BLaER1 treated with 17β-estradiol and CSF1 and Interleukin-3, amounts not matched to agents 10 nM and 100 nM (cell line): ENCODE results near the gene SLC25A1.
"Not testable (repeated sequence)": the region's sequence is repeated elsewhere in the genome, so short reads cannot be mapped to it uniquely, and the experiment has no call there.

Experiments used
- H3K27ac ChIP-seq, 11 experiments: shearing (Covaris generic); formaldehyde crosslinking; 2 replicates each; pipeline ENCODE4 v1.8.1; 2022
- H3K27me3 ChIP-seq, 11 experiments: shearing (Covaris generic); formaldehyde crosslinking; 2 replicates each; pipeline ENCODE4 v1.8.1; 2022
- H3K36me3 ChIP-seq, 11 experiments: shearing (Covaris generic); formaldehyde crosslinking; 2 replicates each; pipeline ENCODE4 v1.8.1; 2022
- H3K4me1 ChIP-seq, 10 experiments: shearing (Covaris generic); formaldehyde crosslinking; 2 replicates each; pipeline ENCODE4 v1.8.1; 2022
- H3K4me2 ChIP-seq, 11 experiments: shearing (Covaris generic); formaldehyde crosslinking; 2 replicates each; pipeline ENCODE4 v1.8.1; 2022
- H3K4me3 ChIP-seq, 10 experiments: shearing (Covaris generic); formaldehyde crosslinking; 2 replicates each; pipeline ENCODE4 v1.8.1; 2022
- H3K9ac ChIP-seq, 11 experiments: shearing (Covaris generic); formaldehyde crosslinking; 2 replicates each; pipeline ENCODE4 v1.8.1; 2022
- H3K9me3 ChIP-seq, 11 experiments: shearing (Covaris generic); formaldehyde crosslinking; replicated peaks in 1 of 11; 2 replicates each; pipeline ENCODE4 v1.8.1; 2022
- H4K20me1 ChIP-seq, 11 experiments: shearing (Covaris generic); formaldehyde crosslinking; 2 replicates each; pipeline ENCODE4 v1.8.1; 2022
- Cebpa-rat ChIP-seq, 11 experiments: shearing (Covaris generic); IDR thresholded peaks; 2 replicates each; pipeline ENCODE4 v1.8.1; 2022

Gene SLC25A1

DNA sequence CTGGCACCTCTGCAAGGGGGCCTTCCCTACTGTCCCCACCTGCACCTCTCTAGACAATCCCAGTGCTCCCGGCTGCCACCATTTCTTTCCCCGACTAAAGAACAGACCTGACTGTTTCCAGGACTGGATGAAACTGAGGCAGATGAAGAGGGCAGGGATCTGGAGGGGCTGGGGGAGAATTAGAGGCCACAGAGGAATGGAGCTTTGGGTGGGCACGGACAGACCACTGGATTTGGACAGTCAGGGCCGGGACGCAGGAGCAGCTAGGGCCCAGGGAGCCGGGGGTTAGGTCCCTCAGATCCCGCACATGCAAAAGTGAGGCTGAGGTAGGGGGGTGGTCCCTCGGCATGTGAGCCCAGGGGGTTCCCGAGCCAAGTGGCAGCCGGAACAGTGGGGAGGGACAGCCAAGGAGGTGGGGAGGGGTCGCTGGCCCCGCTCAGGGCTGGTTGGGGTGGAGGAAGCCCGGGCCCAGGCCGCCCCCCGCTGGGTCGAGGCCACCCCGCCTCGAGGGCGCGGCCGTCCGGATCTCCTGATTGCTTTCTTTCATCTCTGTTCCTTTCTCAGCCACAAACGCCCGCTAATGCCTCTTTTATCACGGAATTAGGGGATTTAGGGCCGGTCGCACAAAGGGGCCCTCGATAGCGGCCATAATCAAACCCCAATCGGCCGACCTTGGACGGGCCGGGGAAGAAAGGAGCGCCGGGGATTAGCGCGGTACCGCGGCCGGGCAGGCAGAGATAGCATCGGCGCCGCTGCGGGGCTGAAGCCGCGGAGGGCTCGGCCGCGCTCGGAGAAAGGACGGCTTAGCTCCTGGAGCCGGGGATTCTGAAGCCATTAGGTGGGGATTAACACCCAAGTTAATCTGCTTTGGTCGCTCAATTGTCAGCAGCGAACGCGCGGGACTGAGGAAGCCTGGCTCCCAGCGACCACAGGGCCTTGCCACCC is 9.3 kb downstream of the SLC25A1 start:
- H3K4me2 ChIP-seq: no peak overlapping the region

DNA sequence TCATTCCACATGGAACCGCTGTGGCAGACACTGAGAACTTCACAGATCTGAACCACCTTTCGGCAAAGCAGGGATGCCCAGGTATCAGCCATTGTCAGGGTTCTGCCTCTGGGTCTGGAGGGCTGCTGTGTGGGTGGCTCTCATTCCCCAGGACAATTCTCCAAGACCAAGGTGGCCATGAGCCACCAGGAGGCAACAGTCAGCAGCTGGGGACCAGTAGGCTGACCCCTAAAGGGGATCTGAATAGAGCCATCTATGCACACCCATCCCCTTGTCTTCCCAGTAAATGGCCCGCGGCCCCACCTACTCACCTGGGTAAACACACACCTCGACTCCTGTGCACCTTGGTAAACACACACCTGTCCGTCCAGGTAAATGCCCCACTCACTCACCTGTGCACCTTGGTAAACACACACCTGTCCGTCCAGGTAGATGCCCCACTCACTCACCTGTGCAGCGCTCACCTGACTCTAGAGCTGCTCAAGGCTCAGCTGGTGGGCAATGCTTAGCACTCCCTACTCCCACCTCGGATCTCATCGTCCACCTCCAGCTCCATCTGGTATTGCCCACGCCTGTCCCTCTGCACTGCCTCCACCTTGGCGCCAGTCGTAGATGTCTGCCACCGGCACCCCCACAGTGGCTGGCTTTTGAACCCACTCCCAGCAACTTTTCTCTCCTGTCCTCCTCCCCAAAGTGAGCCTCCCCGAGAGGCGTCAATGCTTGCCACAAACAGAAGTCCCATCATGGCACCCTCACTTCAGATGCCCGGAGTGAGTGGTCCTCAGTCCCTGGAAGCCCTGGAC is 10.2 kb downstream of the SLC25A1 start:
- peaks cover 19 to 23% (median 21%) of the 10 kb centered on the region in 10 experiments for H3K4me1 ChIP-seq
- H3K36me3 ChIP-seq: peaks cover 0 to 8% (median 0%) of the 10 kb centered on the region in 11 experiments; a peak in 4 of 22 replicates
- peaks cover 0 to 6% (median 0%) of the 10 kb centered on the region in 11 experiments; a peak in 4 of 22 replicates for H3K9me3 ChIP-seq
- H3K4me3 ChIP-seq: no peak overlapping the region
- peaks cover 0 to 15% (median 10%) of the 10 kb centered on the region in 11 experiments; a peak in 13 of 22 replicates for H4K20me1 ChIP-seq
- no peak for TF ChIP-seq Cebpa-rat (IDR thresholded peaks at IDR 0.05)
- peaks cover 45 to 58% (median 55%) of the 10 kb centered on the region in 11 experiments for H3K27me3 ChIP-seq
- H3K27ac ChIP-seq: no peak overlapping the region
- no peak overlapping the region for H3K4me2 ChIP-seq
- no peak overlapping the region for H3K9ac ChIP-seq

More for the DNA sequence above, 9.3 kb downstream of the SLC25A1 start:
- Histone ChIP-seq H3K36me3 (peaks cover 0 to 10% (median 0%) of the 10 kb centered on the region in 11 experiments; a peak in 4 of 22 replicates), H3K9ac (no peak overlapping the region; a peak in 1 of 22 replicates), H3K9me3 (peaks cover 0 to 6% (median 0%) of the 10 kb centered on the region in 11 experiments; a peak in 4 of 22 replicates), H3K4me1 (peaks cover 29 to 33% (median 31%) of the 10 kb centered on the region in 10 experiments), H3K4me3 (0 out of 20 replicates have a peak overlapping the region, but pooled peaks of 1 of the 10 experiments have one; percentile 99), H4K20me1 (peaks cover 0 to 25% (median 18%) of the 10 kb centered on the region in 11 experiments; a peak in 13 of 22 replicates), H3K27me3 (peaks cover 45 to 58% (median 55%) of the 10 kb centered on the region in 11 experiments), H3K27ac (no peak overlapping the region)
- no peak for TF ChIP-seq Cebpa-rat (IDR thresholded peaks at IDR 0.05)

DNA sequence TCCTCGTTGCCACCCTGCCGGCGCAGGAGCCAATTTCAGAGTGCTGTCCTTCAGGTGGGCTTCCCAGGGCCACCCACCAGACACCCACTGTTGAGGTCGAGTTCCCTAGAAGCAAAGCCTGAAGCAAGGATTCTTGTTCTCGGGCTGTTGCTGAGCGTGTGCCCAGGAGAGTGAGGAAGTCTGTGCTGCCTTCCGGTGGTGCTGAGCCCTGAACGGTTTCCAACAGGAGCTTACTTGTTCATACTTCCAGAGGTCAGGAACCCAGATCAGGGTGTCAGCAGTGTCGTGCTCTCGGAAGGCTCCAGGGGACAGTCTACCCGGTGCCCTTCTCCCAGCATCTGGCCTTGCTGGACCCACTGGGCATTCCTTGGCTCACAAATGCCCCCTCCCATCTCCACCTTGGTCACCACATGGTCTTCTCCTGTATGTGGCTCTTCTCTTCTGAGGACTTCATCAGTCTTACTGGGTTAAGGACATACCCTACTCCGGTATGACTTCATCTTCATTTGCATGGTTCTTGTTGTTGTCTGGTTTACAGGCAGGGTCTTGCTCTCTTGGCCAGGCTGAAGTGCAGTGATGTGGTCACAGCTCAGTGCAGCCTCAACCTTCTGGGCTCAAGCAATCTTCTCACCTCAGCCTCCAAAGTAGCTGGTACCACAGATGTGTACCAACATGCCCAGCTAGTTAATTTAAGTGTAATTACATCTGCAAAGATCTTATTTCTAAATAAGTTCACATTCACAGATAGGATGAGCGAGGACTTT is 11.2 kb downstream of the SLC25A1 start:
- Histone ChIP-seq H3K9ac (no peak overlapping the region), H3K27ac (no peak overlapping the region), H3K4me1 (peaks cover 9 to 13% (median 11%) of the 10 kb centered on the region in 10 experiments), H4K20me1 (peaks cover 0 to 5% (median under 1%) of the 10 kb centered on the region in 11 experiments; a peak in 7 of 22 replicates), H3K4me2 (no peak overlapping the region), H3K36me3 (no peaks in the 10 kb centered on the region), H3K27me3 (peaks cover 45 to 58% (median 55%) of the 10 kb centered on the region in 11 experiments), H3K4me3 (no peak overlapping the region), H3K9me3 (peaks cover 0 to 6% (median 0%) of the 10 kb centered on the region in 11 experiments; a peak in 4 of 22 replicates)
- TF ChIP-seq Cebpa-rat (IDR thresholded peaks at IDR 0.05): no peak

DNA sequence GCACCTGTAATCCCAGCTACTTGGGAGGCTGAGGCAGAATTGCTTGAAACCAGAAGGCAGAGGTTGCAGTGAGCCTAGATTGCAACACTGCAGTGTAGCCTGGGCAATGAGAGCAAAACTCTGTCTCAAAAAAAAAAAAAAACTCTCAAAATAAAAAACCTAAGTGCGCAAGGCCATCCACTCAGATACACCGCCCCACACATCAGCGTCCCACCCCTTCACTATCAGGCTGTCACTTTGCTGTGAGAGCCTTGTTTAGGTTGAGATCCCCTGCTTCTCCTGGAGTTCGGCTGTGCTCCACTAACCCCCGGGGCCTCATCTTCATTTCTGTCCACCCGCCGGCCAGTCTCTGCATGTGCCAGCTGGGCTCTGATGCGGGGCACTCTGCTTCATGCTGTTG is 12.1 kb downstream of the SLC25A1 start:
- Histone ChIP-seq H3K4me3 (no peak overlapping the region), H3K36me3 (no peaks in the 10 kb centered on the region), H4K20me1 (no peaks in the 10 kb centered on the region), H3K4me2 (no peak overlapping the region), H3K27me3 (peaks cover 45 to 58% (median 55%) of the 10 kb centered on the region in 11 experiments), H3K9me3 (peaks cover 0 to 6% (median 0%) of the 10 kb centered on the region in 11 experiments; a peak in 4 of 22 replicates), H3K9ac (no peak overlapping the region), H3K27ac (no peak overlapping the region), H3K4me1 (peaks cover 7 to 12% (median 10%) of the 10 kb centered on the region in 10 experiments)
- no peak for TF ChIP-seq Cebpa-rat (IDR thresholded peaks at IDR 0.05)

DNA sequence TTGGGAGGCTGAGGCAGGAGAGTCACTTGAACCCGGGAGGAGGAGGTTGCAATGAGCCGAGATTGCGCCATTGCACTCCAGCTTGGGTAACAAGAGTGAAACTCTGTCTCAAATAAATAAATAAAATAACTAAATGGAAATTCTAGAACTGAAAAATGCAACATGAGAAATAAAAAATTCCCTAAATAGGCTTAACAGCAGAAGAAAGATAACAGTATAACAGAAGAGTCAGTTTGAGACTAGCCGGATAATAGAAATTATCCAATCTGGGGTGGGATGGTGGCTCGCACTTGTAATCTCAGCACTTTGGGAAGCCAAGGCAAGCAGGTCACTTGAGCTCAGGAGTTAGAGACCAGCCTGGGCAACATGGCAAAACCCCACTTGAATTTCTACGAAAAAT is 14.1 kb downstream of the SLC25A1 start:
- no peaks in the 10 kb centered on the region for H3K36me3 ChIP-seq
- H3K27me3 ChIP-seq: peaks cover 32 to 40% (median 38%) of the 10 kb centered on the region in 11 experiments
- no peaks in the 10 kb centered on the region for H4K20me1 ChIP-seq
- no peak overlapping the region for H3K9ac ChIP-seq
- no peak overlapping the region for H3K27ac ChIP-seq
- peaks cover 0 to 11% (median 3%) of the 10 kb centered on the region in 10 experiments; a peak in 8 of 20 replicates for H3K4me1 ChIP-seq
- no peak overlapping the region for H3K4me2 ChIP-seq
- TF ChIP-seq Cebpa-rat (IDR thresholded peaks at IDR 0.05): no peak
- H3K4me3 ChIP-seq: no peak overlapping the region
- peaks cover 0 to 6% (median 0%) of the 10 kb centered on the region in 11 experiments; a peak in 4 of 22 replicates for H3K9me3 ChIP-seq

DNA sequence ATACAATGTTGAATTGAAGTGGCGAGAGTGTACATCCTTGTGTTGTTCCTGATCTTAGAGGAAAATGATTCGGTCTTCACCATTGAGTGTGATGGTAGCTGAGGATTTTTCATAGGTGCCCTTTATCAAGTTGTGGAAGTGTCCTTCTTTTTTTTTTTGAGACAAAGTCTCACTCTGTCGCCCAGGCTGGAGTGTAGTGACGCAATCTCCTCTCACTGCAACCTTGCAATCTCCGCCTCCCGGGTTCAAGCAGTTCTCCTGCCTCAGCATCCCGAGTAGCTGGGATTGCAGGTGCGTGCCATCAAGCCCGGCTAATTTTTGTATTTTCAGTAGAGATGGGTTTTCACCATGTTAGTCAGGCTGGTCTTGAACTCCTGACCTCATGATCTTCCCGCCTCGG is 19.9 kb downstream of the SLC25A1 start:
- peaks cover 0 to 22% (median 6%) of the 10 kb centered on the region in 10 experiments; a peak in 8 of 20 replicates for H3K4me1 ChIP-seq
- peak overlapping the region in 3 of 11 experiments; percentile 5 to 53 (median 50); a peak in 4 of 22 replicates for H3K4me2 ChIP-seq
- not testable (repeated sequence) for H3K27me3 ChIP-seq, H3K9me3 ChIP-seq, H3K9ac ChIP-seq, H4K20me1 ChIP-seq, H3K4me3 ChIP-seq, H3K36me3 ChIP-seq
- peak in 3 of 11 experiments; percentile 18 to 39 (median 25); a peak in 1 of 22 replicates for TF ChIP-seq Cebpa-rat (IDR thresholded peaks at IDR 0.05)
- peak overlapping the region in 1 of 11 experiments; percentile 66; a peak in 1 of 22 replicates for H3K27ac ChIP-seq

DNA sequence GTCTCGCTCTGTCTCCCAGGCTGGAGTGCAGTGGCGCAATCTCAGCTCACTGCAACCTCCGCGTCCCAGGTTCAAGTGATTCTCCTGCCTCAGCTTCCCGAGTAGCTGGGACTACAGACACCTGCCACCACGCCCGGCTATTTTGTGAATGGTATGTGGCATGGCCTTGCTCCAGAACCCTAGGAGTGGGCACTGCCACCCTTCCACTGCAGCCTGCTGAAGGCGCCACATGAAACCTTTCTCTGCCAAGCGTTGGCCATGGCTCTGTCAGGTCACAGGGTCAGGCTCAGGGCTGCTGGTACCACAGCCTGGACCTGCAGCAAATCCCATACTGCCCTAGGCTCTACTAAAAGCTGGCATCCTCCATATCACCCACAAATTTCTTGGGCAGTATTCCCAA is 22.4 kb downstream of the SLC25A1 start:
- not testable (repeated sequence) for H3K4me2 ChIP-seq, H3K4me3 ChIP-seq, H4K20me1 ChIP-seq, H3K36me3 ChIP-seq, H3K27ac ChIP-seq, H3K9ac ChIP-seq, H3K9me3 ChIP-seq
- Histone ChIP-seq H3K4me1 (peaks cover 0 to 22% (median 6%) of the 10 kb centered on the region in 10 experiments; a peak in 8 of 20 replicates), H3K27me3 (peaks cover 6 to 16% (median 11%) of the 10 kb centered on the region in 11 experiments)
